Chondrocyte (in vitro differentiated cells): ENCODE data around the gene SFSWAP. TPM values are rescaled to one million over a fixed set of nuclear protein-coding genes. Genes with fewer than 3 reads are reported as not detected.
"Not testable (repeated sequence)": the region's sequence is repeated elsewhere in the genome, so short reads cannot be mapped to it uniquely, and the experiment has no call there.

ENCODE experiments used
- DNase-seq: peaks from one replicate; pipeline ENCODE4 v3.0.0; 2021; ENCODE audit warnings: mixed read lengths, low spot score
- H3K27ac Mint-ChIP-seq: one replicate; pipeline ENCODE4 v1.8.0; 2021; ENCODE audit warnings: mild to moderate bottlenecking, moderate library complexity, mixed read lengths; ENCODE audit not compliant: unreplicated experiment
- H3K27me3 Mint-ChIP-seq: 2 replicates; pipeline ENCODE4 v1.8.0; 2021; ENCODE audit warnings: low read depth, mixed read lengths
- H3K36me3 Mint-ChIP-seq: 2 replicates; pipeline ENCODE4 v1.8.0; 2021; ENCODE audit warnings: low read depth, mixed read lengths
- H3K4me1 Mint-ChIP-seq: 2 replicates; pipeline ENCODE4 v1.8.0; 2021; ENCODE audit warnings: low read depth, mild to moderate bottlenecking, mixed read lengths
- H3K4me3 Mint-ChIP-seq: one replicate; pipeline ENCODE4 v1.8.0; 2021; ENCODE audit warnings: mild to moderate bottlenecking, moderate library complexity, mixed read lengths; ENCODE audit not compliant: unreplicated experiment
- H3K9me3 Mint-ChIP-seq: 2 replicates; pipeline ENCODE4 v1.8.0; 2021; ENCODE audit warnings: low read depth, mixed read lengths
- total RNA-seq: library from RNA; stranded (reverse); gene quantifications from 3 replicates; pipeline ENCODE4 v1.2.1, GENCODE V29; 2021
- TF ChIP-seq, protein P1 (sequence below): fragments of 200-600 bp; sonication (generic); IDR thresholded peaks from 2 replicates; pipeline ENCODE4 v1.5.0; 2021; ENCODE audit warnings: antibody characterized with exemption, mild to moderate bottlenecking, moderate library complexity

Gene SFSWAP
- total RNA-seq, 1 donor from 2014 or later, result 33.0 TPM

DNA sequence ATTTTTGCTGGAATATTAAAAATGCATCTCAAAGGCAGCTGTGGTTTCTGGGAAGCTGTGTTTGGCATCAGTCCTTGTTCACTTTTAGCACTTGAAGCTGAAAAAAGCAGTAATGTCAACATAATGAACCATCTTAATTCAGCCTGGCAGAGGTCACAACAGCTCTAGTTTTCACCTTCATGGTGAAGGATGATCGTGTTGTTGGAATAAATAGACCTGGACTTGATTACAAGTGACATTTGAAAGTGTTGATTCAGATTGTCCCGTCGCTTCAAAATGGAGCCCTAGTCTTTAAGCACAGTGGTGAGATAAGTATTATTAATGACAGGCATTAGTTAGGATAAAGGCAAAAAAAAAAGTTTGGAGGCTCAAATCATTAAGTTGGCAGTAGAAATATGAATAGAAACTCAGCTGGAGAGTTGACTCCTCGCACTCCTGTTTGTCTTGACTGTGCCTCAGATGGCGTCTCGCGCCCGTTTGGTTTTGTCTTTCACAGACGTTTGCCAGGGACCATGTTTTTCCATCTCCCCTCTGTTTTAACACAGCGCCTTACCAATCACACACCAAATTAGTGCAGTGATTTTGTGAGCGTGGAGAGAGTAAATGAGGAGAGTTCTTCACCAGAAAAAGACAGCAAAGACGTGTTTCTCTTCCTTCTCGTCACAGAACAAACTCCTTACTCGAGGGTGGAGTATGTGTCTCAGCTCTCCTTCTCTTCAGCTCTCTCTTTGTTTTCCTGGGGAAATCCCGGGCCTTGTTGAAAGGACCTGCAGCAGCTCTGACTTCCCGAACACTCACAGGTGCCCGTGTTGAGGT lies 63.9 kb downstream of the SFSWAP start:
- Mint-ChIP-seq H3K9me3 (no peaks in the 10 kb centered on the region), H3K27me3 (no peaks in the 10 kb centered on the region), H3K4me3 (no peak overlapping the region), H3K4me1 (peaks cover 20% of the 10 kb centered on the region), H3K27ac (peak overlapping the region; percentile 33), H3K36me3 (peaks cover 19% of the 10 kb centered on the region)
- DNase-seq, result no peak
- TF ChIP-seq, protein P1, sequence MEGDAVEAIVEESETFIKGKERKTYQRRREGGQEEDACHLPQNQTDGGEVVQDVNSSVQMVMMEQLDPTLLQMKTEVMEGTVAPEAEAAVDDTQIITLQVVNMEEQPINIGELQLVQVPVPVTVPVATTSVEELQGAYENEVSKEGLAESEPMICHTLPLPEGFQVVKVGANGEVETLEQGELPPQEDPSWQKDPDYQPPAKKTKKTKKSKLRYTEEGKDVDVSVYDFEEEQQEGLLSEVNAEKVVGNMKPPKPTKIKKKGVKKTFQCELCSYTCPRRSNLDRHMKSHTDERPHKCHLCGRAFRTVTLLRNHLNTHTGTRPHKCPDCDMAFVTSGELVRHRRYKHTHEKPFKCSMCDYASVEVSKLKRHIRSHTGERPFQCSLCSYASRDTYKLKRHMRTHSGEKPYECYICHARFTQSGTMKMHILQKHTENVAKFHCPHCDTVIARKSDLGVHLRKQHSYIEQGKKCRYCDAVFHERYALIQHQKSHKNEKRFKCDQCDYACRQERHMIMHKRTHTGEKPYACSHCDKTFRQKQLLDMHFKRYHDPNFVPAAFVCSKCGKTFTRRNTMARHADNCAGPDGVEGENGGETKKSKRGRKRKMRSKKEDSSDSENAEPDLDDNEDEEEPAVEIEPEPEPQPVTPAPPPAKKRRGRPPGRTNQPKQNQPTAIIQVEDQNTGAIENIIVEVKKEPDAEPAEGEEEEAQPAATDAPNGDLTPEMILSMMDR, result no peak

DNA sequence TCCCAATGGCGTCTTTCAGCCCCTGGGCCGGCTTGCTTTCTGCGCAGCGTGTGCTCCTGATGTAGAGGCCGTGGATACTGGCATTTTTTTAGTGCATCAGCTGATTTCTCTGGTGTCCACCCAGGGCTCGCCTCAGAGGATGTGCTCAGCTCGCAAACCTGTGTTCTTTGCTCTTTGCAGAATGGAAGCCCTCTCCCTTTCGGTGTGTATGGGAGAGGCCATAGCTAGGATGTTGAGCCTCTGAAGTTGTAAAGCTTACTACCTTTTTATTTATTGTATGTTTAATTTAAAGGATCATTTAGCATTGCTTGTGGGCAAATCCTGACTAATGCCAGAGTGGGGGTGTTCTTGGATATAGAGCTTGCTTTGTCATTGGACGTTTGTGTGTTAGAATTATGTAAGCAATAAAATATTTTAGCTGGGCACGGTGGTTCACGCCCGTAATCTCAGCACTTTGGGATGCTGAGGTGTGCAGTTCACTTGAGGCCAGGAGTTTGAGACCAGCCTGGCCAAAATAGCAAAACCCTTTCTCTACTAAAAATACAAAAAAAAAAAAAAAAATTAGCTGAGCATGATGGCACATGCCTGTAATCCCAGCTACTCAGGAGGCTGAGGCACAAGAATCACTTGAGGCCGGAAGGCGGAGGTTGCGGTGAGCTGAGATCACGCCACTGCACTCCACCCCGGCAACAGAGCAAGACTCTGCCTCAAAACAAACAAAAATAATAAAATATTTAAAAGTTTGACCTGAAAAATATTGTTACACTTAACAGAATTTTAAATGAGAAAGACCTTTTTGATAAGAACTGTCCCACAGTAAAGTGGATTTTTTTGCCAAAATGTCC lies 64.7 kb downstream of the SFSWAP start:
- DNase-seq, result no peak
- Mint-ChIP-seq H3K4me1 (peaks cover 20% of the 10 kb centered on the region), H3K27ac (peak overlapping the region; percentile 33), H3K9me3 (no peaks in the 10 kb centered on the region), H3K27me3 (no peaks in the 10 kb centered on the region), H3K36me3 (peaks cover 19% of the 10 kb centered on the region), H3K4me3 (no peak overlapping the region)
- TF ChIP-seq, protein P1, result no peak

DNA sequence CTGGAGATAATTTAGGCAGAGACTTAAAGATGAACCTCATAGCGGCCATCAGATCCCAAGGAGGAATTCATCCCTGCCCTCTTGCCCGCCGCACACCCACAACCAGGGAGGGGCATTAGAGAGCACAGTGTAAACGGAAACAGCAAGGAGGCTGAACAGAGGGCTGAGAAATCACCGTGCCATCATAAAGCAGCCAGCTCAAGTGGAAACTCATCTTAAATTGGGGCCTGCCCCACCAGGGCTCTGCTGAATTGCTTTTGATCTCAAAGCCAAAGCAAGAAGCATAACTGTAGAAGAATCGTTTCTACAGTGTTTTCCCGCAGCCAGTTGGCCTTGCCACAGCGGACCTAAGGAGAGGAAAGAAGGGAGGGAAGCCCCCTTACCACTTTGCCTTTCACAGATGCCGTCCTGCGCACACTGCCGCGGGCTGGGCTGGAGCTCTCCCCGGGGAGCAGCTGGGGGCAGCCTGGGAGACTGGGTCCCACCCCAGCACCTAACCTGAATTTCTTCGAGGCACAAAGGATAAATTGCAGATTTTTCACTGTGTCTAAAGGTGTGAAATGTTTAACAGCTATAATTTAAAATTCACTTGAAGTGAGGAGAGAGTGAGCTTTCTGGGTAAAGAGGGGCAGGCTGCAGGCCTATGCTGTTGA lies 65.5 kb downstream of the SFSWAP start:
- TF ChIP-seq, protein P1, result no peak
- Mint-ChIP-seq H3K4me3 (no peak overlapping the region), H3K27ac (peak overlapping the region; percentile 12), H3K9me3 (no peaks in the 10 kb centered on the region), H3K36me3 (peaks cover 19% of the 10 kb centered on the region), H3K27me3 (no peaks in the 10 kb centered on the region), H3K4me1 (peaks cover 20% of the 10 kb centered on the region)
- DNase-seq, result no peak

DNA sequence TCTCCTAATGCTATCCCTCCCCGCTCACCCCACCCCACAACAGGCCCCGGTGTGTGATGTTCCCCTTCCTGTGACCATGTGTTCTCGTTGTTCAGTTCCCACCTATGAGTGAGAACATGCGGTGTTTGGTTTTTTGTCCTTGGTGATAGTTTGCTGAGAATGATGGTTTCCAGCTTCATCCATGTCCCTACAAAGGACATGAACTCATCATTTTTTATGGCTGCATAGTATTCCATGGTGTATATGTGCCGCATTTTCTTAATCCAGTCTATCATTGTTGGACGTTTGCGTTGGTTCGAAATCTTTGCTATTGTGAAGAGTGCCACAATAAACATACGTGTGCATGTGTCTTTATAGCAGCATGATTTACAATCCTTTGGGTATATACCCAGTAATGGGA lies 66.4 kb downstream of the SFSWAP start:
- peaks cover 17% of the 10 kb centered on the region for H3K36me3 Mint-ChIP-seq
- not testable (repeated sequence) for H3K9me3 Mint-ChIP-seq, H3K27me3 Mint-ChIP-seq

DNA sequence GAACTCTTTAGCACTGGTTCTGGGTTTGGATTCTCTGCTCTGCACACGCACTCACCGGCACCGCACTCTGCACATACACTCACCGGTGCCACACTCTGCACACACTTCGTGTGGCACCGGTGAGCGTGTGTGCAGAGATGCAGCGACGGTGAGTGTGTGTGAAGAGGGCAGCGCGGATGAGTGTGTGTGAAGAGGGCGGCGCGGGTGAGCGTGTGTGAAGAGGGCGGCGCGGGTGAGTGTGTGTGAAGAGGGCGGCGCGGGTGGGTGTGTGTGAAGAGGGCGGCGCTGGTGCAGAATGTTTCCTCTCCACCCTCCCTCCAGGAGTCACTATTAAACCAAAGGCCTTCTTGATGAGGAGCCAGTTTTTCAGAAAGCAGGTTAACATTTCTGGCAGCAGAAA lies 68.1 kb downstream of the SFSWAP start:
- Mint-ChIP-seq H3K27me3 (no peaks in the 10 kb centered on the region), H3K4me3 (no peak overlapping the region), H3K9me3 (no peaks in the 10 kb centered on the region), H3K36me3 (peaks cover 12% of the 10 kb centered on the region), H3K4me1 (peaks cover 31% of the 10 kb centered on the region), H3K27ac (no peak overlapping the region)
- DNase-seq, result no peak
- TF ChIP-seq, protein P1, result no peak

More for the DNA sequence above, 66.4 kb downstream of the SFSWAP start:
- not testable (repeated sequence) for H3K27ac Mint-ChIP-seq, H3K4me3 Mint-ChIP-seq, DNase-seq
- H3K4me1 Mint-ChIP-seq, result peaks cover 24% of the 10 kb centered on the region
